ENCODE measurements around the gene TCF25. TPM values are rescaled to one million over a fixed set of nuclear protein-coding genes. Genes with fewer than 3 reads are reported as not detected.

Gene TCF25
- total and polyA plus RNA-seq, 2 donors (not counting 1 experiment from before 2014, with no cell fraction given) = 150 to 176 TPM

- no peaks in the 10 kb centered on the region for H4K20me1 ChIP-seq (ENCODE audit: control insufficient read depth, extremely low read depth, insufficient read depth, low read length)
- H3K79me2 ChIP-seq (ENCODE audit: control insufficient read depth, insufficient read depth, low read length) = no peaks in the 10 kb centered on the region
- H2AFZ ChIP-seq (ENCODE audit: low read length) = no peak overlapping the region
- H3K9ac ChIP-seq (ENCODE audit: insufficient read depth, low read length) = no peak overlapping the region
- H3K27ac ChIP-seq (ENCODE audit: insufficient read depth, low read length) = no peak overlapping the region
- no peak for TF ChIP-seq CTCF (conservative IDR thresholded peaks at IDR 0.05 in 1 of 2, IDR thresholded peaks at IDR 0.05 in 1 of 2; ENCODE audit: low read depth in 1 of 2, low read length in 2 of 2)
- TF ChIP-seq EZH2 (IDR thresholded peaks at IDR 0.05; ENCODE audit: low read length, missing control alignments) = no peak
- no peaks in the 10 kb centered on the region for H3K9me3 ChIP-seq (ENCODE audit: control insufficient read depth, insufficient read depth, low read depth, low read length)
- no peaks in the 10 kb centered on the region for H3K27me3 ChIP-seq (ENCODE audit: control insufficient read depth, insufficient read depth, low read length)
- no peak overlapping the region for H3K4me3 ChIP-seq (replicated peaks in 1 of 4; ENCODE audit: control extremely low read depth in 1 of 4, insufficient read depth in 1 of 4, low read depth in 3 of 4, low read length in 4 of 4)
- H3K4me1 ChIP-seq (ENCODE audit: control insufficient read depth, extremely low read depth, insufficient read depth, low read length) = no peaks in the 10 kb centered on the region
- no peak overlapping the region for H3K4me2 ChIP-seq (ENCODE audit: extremely low read depth, insufficient read depth, low read length)
- H3K36me3 ChIP-seq (ENCODE audit: control insufficient read depth, insufficient read depth, low read length) = no peaks in the 10 kb centered on the region
- DNase-seq (ENCODE audit: low read depth in 2 of 2) = no peak
These were observed 13.8 kb upstream of the TCF25 start for GRCh38 chr16:89859615-89860007.

- TF ChIP-seq EZH2 (IDR thresholded peaks at IDR 0.05; ENCODE audit: low read length, missing control alignments) = no peak
- TF ChIP-seq CTCF (conservative IDR thresholded peaks at IDR 0.05 in 1 of 2, IDR thresholded peaks at IDR 0.05 in 1 of 2; ENCODE audit: low read depth in 1 of 2, low read length in 2 of 2) = peak; percentile 93
- Histone ChIP-seq H3K9ac (ENCODE audit: insufficient read depth, low read length) (no peak overlapping the region), H3K4me1 (ENCODE audit: control insufficient read depth, extremely low read depth, insufficient read depth, low read length) (no peaks in the 10 kb centered on the region), H3K4me2 (ENCODE audit: extremely low read depth, insufficient read depth, low read length) (no peak overlapping the region), H3K9me3 (ENCODE audit: control insufficient read depth, insufficient read depth, low read depth, low read length) (no peaks in the 10 kb centered on the region), H4K20me1 (ENCODE audit: control insufficient read depth, extremely low read depth, insufficient read depth, low read length) (no peaks in the 10 kb centered on the region), H3K27me3 (ENCODE audit: control insufficient read depth, insufficient read depth, low read length) (no peaks in the 10 kb centered on the region), H3K36me3 (ENCODE audit: control insufficient read depth, insufficient read depth, low read length) (no peaks in the 10 kb centered on the region), H3K79me2 (ENCODE audit: control insufficient read depth, insufficient read depth, low read length) (no peaks in the 10 kb centered on the region), H3K27ac (ENCODE audit: insufficient read depth, low read length) (no peak overlapping the region), H2AFZ (ENCODE audit: low read length) (no peak overlapping the region), H3K4me3 (replicated peaks in 1 of 4; ENCODE audit: control extremely low read depth in 1 of 4, insufficient read depth in 1 of 4, low read depth in 3 of 4, low read length in 4 of 4) (no peak overlapping the region)
- peak; percentile 10 to 27 for DNase-seq (ENCODE audit: low read depth in 2 of 2)
These were observed 12.6 kb upstream of the TCF25 start for GRCh38 chr16:89860747-89861304.

GRCh38 chr16:89861648-89862047 lies 11.7 kb upstream of the TCF25 start:
- no peak for DNase-seq (ENCODE audit: low read depth in 2 of 2)
- Histone ChIP-seq H3K27ac (ENCODE audit: insufficient read depth, low read length) (no peak overlapping the region), H3K9ac (ENCODE audit: insufficient read depth, low read length) (no peak overlapping the region), H4K20me1 (ENCODE audit: control insufficient read depth, extremely low read depth, insufficient read depth, low read length) (no peaks in the 10 kb centered on the region), H3K79me2 (ENCODE audit: control insufficient read depth, insufficient read depth, low read length) (no peaks in the 10 kb centered on the region), H2AFZ (ENCODE audit: low read length) (no peak overlapping the region), H3K36me3 (ENCODE audit: control insufficient read depth, insufficient read depth, low read length) (no peaks in the 10 kb centered on the region), H3K27me3 (ENCODE audit: control insufficient read depth, insufficient read depth, low read length) (no peaks in the 10 kb centered on the region), H3K4me1 (ENCODE audit: control insufficient read depth, extremely low read depth, insufficient read depth, low read length) (no peaks in the 10 kb centered on the region), H3K4me2 (ENCODE audit: extremely low read depth, insufficient read depth, low read length) (no peak overlapping the region), H3K4me3 (replicated peaks in 1 of 4; ENCODE audit: control extremely low read depth in 1 of 4, insufficient read depth in 1 of 4, low read depth in 3 of 4, low read length in 4 of 4) (no peak overlapping the region), H3K9me3 (ENCODE audit: control insufficient read depth, insufficient read depth, low read depth, low read length) (no peaks in the 10 kb centered on the region)
- no peak for TF ChIP-seq EZH2 (IDR thresholded peaks at IDR 0.05; ENCODE audit: low read length, missing control alignments)
- TF ChIP-seq CTCF (conservative IDR thresholded peaks at IDR 0.05 in 1 of 2, IDR thresholded peaks at IDR 0.05 in 1 of 2; ENCODE audit: low read depth in 1 of 2, low read length in 2 of 2) = no peak
